Measurements from ENCODE around the gene LHFPL3.

The LHFPL3 gene

GRCh38 chr7:104509874-104510273, 181.5 kb downstream of the LHFPL3 start:
- no peak for TF ChIP-seq CTCF (IDR thresholded peaks at IDR 0.05; ENCODE audit: low read depth, low read length, missing control alignments)
- DNase-seq, result no peak
- no peaks in the 10 kb centered on the region for H3K27me3 ChIP-seq (replicated peaks)
- in situ Hi-C loops (cut with HindIII; ENCODE audit: low pct_ligation_motif_present, low sequenced_read_pairs), result no loop called here
- H3K36me3 ChIP-seq (replicated peaks), result no peaks in the 10 kb centered on the region
- no peak overlapping the region for H3K4me3 ChIP-seq (ENCODE audit: low read depth, low read length)
- H3K27ac ChIP-seq, result no peak overlapping the region

- H3K36me3 ChIP-seq (replicated peaks), result no peaks in the 10 kb centered on the region
- no peak overlapping the region for H3K4me3 ChIP-seq (ENCODE audit: low read depth, low read length)
- in situ Hi-C loops (cut with HindIII; ENCODE audit: low pct_ligation_motif_present, low sequenced_read_pairs), result no loop called here
- no peak overlapping the region for H3K27ac ChIP-seq
- no peak for TF ChIP-seq CTCF (IDR thresholded peaks at IDR 0.05; ENCODE audit: low read depth, low read length, missing control alignments)
- DNase-seq, result no peak
- H3K27me3 ChIP-seq (replicated peaks), result no peaks in the 10 kb centered on the region
Measured at GRCh38 chr7:104524853-104525252, 196.4 kb downstream of the LHFPL3 start.

GRCh38 chr7:104528142-104528541, 199.7 kb downstream of the LHFPL3 start:
- no peak for DNase-seq
- H3K4me3 ChIP-seq (ENCODE audit: low read depth, low read length), result no peak overlapping the region
- in situ Hi-C loops (cut with HindIII; ENCODE audit: low pct_ligation_motif_present, low sequenced_read_pairs), result no loop called here
- H3K27me3 ChIP-seq (replicated peaks), result no peaks in the 10 kb centered on the region
- no peaks in the 10 kb centered on the region for H3K36me3 ChIP-seq (replicated peaks)
- no peak overlapping the region for H3K27ac ChIP-seq
- no peak for TF ChIP-seq CTCF (IDR thresholded peaks at IDR 0.05; ENCODE audit: low read depth, low read length, missing control alignments)

- Histone ChIP-seq H3K36me3 (replicated peaks) (no peaks in the 10 kb centered on the region), H3K4me3 (ENCODE audit: low read depth, low read length) (no peak overlapping the region), H3K27me3 (replicated peaks) (no peaks in the 10 kb centered on the region), H3K27ac (no peak overlapping the region)
- TF ChIP-seq CTCF (IDR thresholded peaks at IDR 0.05; ENCODE audit: low read depth, low read length, missing control alignments), result no peak
- in situ Hi-C loops (cut with HindIII; ENCODE audit: low pct_ligation_motif_present, low sequenced_read_pairs), result no loop called here
- no peak for DNase-seq
Measured at GRCh38 chr7:104529567-104529966, 201.2 kb downstream of the LHFPL3 start.

GRCh38 chr7:104530251-104530650, 201.8 kb downstream of the LHFPL3 start:
- Histone ChIP-seq H3K27ac (no peak overlapping the region), H3K36me3 (replicated peaks) (no peaks in the 10 kb centered on the region), H3K4me3 (ENCODE audit: low read depth, low read length) (no peak overlapping the region), H3K27me3 (replicated peaks) (no peaks in the 10 kb centered on the region)
- TF ChIP-seq CTCF (IDR thresholded peaks at IDR 0.05; ENCODE audit: low read depth, low read length, missing control alignments), result no peak
- no peak for DNase-seq
- in situ Hi-C loops (cut with HindIII; ENCODE audit: low pct_ligation_motif_present, low sequenced_read_pairs), result no loop called here

GRCh38 chr7:104534149-104534548, 205.7 kb downstream of the LHFPL3 start:
- Histone ChIP-seq H3K27me3 (replicated peaks) (no peaks in the 10 kb centered on the region), H3K36me3 (replicated peaks) (no peaks in the 10 kb centered on the region), H3K27ac (no peak overlapping the region), H3K4me3 (ENCODE audit: low read depth, low read length) (no peak overlapping the region)
- DNase-seq, result no peak
- no peak for TF ChIP-seq CTCF (IDR thresholded peaks at IDR 0.05; ENCODE audit: low read depth, low read length, missing control alignments)
- in situ Hi-C loops (cut with HindIII; ENCODE audit: low pct_ligation_motif_present, low sequenced_read_pairs), result no loop called here

Measured in brain microvascular endothelial cell (primary cell).